Measurements from ENCODE around the gene SF3A2.

The SF3A2 gene

DNA sequence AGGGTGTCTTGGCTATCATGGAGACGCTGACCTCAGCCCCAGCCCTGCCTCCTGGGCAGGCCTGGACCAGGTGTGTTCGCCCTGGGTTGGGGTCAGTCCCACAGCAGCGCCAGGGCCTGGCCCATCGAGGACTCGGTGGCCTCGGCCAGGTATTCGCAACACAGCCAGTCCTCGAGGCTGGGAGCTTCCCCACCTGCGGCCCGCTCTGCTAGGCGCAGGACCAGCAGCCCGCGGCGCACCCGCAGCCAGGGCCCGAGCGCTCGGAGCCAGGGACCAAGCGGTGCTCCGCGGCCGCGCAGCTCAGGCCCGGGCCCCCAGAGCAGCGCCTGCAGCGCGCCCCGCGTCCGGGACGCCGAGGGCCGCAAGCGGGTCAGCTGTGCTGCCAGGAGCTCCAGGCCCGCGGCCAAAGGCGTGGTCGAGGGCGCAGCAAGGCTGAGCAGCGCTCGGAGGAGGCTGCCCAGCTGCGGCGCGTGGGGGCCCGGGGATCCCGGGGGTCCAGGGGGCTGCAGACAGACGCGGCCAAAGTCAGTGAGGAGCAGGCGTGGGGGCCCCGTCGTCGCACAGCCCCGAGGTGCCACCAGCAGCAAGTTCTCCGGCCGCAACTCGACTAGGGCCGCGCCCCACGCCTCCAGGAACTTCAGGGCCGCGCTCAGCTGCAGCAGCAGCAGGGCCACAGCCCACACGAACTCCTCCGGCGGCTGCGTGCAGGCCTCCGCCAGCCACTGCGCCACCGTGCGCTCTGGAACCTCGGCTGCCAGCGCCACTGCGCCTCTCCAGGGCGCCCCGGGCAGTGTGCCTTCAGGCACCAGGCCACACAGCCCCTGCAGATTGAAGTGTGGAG lies 39.2 kb downstream of the SF3A2 start:
- H3K79me2 ChIP-seq (ENCODE audit: insufficient read depth, low read length) = peaks cover 29% of the 10 kb centered on the region
- H2AFZ ChIP-seq (ENCODE audit: low read depth, low read length, severe bottlenecking) = no peak overlapping the region
- peaks cover 29% of the 10 kb centered on the region for H3F3A ChIP-seq (ENCODE audit: insufficient read depth)
- H4K20me1 ChIP-seq (ENCODE audit: low read depth, low read length) = peaks cover 6% of the 10 kb centered on the region; the same call in 1 of the 2 replicates
- H3K4me3 ChIP-seq (ENCODE audit: insufficient read depth, low read length, poor library complexity, severe bottlenecking) = no peak overlapping the region
- no peak overlapping the region for H3K4me2 ChIP-seq (ENCODE audit: low read depth, low read length, poor library complexity, severe bottlenecking)
- no peak overlapping the region for H3K27ac ChIP-seq (ENCODE audit: low read depth, low read length)
- H3K9me3 ChIP-seq (ENCODE audit: insufficient read depth, low read length) = no peaks in the 10 kb centered on the region
- no peaks in the 10 kb centered on the region for H3K9me2 ChIP-seq (replicated peaks; ENCODE audit: insufficient read depth, low read length)
- peaks cover 3% of the 10 kb centered on the region; the same call in 1 of the 2 replicates for H3K36me3 ChIP-seq (ENCODE audit: low read length)
- TF ChIP-seq EZH2phosphoT487 (conservative IDR thresholded peaks at IDR 0.05; ENCODE audit: low read length) = no peak
- no peaks in the 10 kb centered on the region for H3K27me3 ChIP-seq (ENCODE audit: low read length)
- no peak overlapping the region for H3K9ac ChIP-seq (ENCODE audit: low read length)

DNA sequence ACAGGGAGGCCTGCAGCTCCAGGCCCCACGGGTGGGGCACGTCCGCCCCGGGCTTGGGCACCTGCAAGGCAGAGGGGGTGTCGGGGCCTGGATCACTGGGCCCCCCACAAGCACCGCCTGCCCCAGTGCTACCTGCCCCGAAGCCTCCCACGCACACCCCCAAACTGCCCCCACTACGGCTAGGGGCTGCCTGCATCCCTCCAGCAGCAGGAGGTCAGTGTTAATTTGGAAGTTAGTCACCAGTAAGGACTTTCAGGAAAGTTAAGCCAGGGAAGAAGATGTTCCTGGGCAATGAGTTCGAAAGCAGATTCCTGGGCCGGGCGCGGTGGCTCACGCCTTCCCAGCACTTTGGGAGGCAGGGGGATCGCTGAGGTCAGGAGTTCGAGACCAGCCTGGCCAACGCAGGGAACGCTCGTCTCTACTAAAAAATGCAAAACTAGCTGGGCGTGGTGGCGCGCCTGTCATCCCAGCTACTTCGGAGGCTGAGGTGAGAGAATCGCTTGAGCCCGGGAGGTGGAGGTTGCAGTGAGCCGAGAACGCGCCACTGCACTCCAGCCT lies 39.9 kb downstream of the SF3A2 start:
- peaks cover 22% of the 10 kb centered on the region for H3K79me2 ChIP-seq (ENCODE audit: insufficient read depth, low read length)
- peaks cover 6% of the 10 kb centered on the region; the same call in 1 of the 2 replicates for H4K20me1 ChIP-seq (ENCODE audit: low read depth, low read length)
- no peak overlapping the region for H3K27ac ChIP-seq (ENCODE audit: low read depth, low read length)
- H3F3A ChIP-seq (ENCODE audit: insufficient read depth) = peaks cover 24% of the 10 kb centered on the region
- H3K9ac ChIP-seq (ENCODE audit: low read length) = no peak overlapping the region
- H3K36me3 ChIP-seq (ENCODE audit: low read length) = peaks cover 3% of the 10 kb centered on the region; the same call in 1 of the 2 replicates
- H3K27me3 ChIP-seq (ENCODE audit: low read length) = no peaks in the 10 kb centered on the region
- H3K4me2 ChIP-seq (ENCODE audit: low read depth, low read length, poor library complexity, severe bottlenecking) = no peak overlapping the region
- no peak overlapping the region for H3K4me3 ChIP-seq (ENCODE audit: insufficient read depth, low read length, poor library complexity, severe bottlenecking)
- no peak overlapping the region for H2AFZ ChIP-seq (ENCODE audit: low read depth, low read length, severe bottlenecking)
- H3K9me2 ChIP-seq (replicated peaks; ENCODE audit: insufficient read depth, low read length) = no peaks in the 10 kb centered on the region
- no peaks in the 10 kb centered on the region for H3K9me3 ChIP-seq (ENCODE audit: insufficient read depth, low read length)
- TF ChIP-seq CTCF (IDR thresholded peaks at IDR 0.05; ENCODE audit: insufficient read depth, low read length, poor library complexity, severe bottlenecking) (no peak), EZH2phosphoT487 (conservative IDR thresholded peaks at IDR 0.05; ENCODE audit: low read length) (no peak)

- TF ChIP-seq CTCF (IDR thresholded peaks at IDR 0.05; ENCODE audit: insufficient read depth, low read length, poor library complexity, severe bottlenecking) (no peak), EZH2phosphoT487 (conservative IDR thresholded peaks at IDR 0.05; ENCODE audit: low read length) (no peak)
- Histone ChIP-seq H3K9me2 (replicated peaks; ENCODE audit: insufficient read depth, low read length) (no peaks in the 10 kb centered on the region), H3K27me3 (ENCODE audit: low read length) (no peaks in the 10 kb centered on the region), H4K20me1 (ENCODE audit: low read depth, low read length) (peaks cover 6% of the 10 kb centered on the region; the same call in 1 of the 2 replicates), H2AFZ (ENCODE audit: low read depth, low read length, severe bottlenecking) (no peak overlapping the region), H3K9ac (ENCODE audit: low read length) (no peak overlapping the region), H3K4me3 (ENCODE audit: insufficient read depth, low read length, poor library complexity, severe bottlenecking) (no peak overlapping the region), H3K9me3 (ENCODE audit: insufficient read depth, low read length) (no peaks in the 10 kb centered on the region), H3F3A (ENCODE audit: insufficient read depth) (peaks cover 18% of the 10 kb centered on the region), H3K36me3 (ENCODE audit: low read length) (no peaks in the 10 kb centered on the region), H3K27ac (ENCODE audit: low read depth, low read length) (no peak overlapping the region), H3K79me2 (ENCODE audit: insufficient read depth, low read length) (peaks cover 16% of the 10 kb centered on the region), H3K4me2 (ENCODE audit: low read depth, low read length, poor library complexity, severe bottlenecking) (no peak overlapping the region)
These were observed 40.5 kb downstream of the SF3A2 start for GRCh38 chr19:2277138-2277537.

Measured in SU-DHL-6 (cell line).